ENCODE data around the gene SWT1. TPM values are rescaled to one million over a fixed set of nuclear protein-coding genes. Genes with fewer than 3 reads are reported as not detected.
"Not testable (repeated sequence)": the region's sequence is repeated elsewhere in the genome, so short reads cannot be mapped to it uniquely, and the experiment has no call there.

The SWT1 gene
- total RNA-seq, 2 experiments from 2014 or later, result 3.7 to 3.9 TPM

DNA sequence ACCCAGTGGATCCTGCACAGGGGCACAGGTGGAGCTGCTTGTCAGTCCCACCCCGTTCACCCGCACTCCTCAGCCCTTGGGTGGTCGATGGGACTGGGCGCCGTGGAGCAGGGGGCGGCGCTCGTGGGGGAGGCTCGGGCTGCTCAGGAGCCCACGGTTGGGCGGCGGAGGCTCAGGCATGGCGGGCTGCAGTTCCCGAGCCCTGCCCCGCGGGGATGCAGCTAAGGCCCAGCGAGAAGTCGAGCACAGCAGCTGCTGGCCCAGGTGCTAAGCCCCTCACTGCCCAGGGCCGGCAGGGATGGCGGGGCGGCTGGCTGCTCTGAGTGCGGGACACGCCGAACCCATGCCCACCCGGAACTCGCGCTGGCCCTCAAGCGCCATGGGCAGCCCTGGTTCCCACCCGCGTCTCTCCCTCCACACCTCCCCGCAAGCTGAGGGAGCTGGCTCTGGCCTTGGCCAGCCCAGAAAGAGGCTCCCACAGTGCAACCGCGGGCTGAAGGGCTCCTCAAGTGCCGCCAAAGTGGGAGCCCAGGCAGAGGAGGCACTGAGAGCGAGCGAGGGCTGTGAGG, 164.8 kb downstream of the SWT1 start:
- DNase-seq, H3K27ac Mint-ChIP-seq, CTCF ChIA-PET, H3K27me3 Mint-ChIP-seq, POLR2A ChIA-PET, H3K4me3 Mint-ChIP-seq: not testable (repeated sequence)
- Mint-ChIP-seq H3K4me1 (peaks cover 21% of the 10 kb centered on the region), H3K9me3 (peaks cover 14% of the 10 kb centered on the region), H3K36me3 (ENCODE audit: low read depth) (peaks cover 11% of the 10 kb centered on the region)

DNA sequence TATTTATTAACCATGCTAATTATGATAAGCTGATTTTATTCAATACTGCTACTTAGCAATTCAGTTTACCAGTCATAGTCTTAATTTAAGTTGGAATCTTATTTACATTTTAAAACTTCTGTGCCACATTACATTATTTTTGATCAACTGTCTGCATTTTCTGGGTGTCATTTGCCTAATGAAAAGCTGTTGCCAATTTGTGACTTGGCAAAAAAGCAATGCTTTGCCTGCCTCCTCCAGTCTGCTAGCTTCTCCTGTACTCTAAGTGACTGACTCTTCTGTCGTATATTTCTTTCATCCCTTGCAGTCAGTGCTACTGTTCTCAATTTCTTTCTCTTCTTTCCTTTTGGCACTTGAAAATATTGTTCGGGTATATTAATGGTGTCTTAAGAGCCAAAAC, 165.7 kb downstream of the SWT1 start:
- no peak overlapping the region for H3K27ac Mint-ChIP-seq
- POLR2A ChIA-PET, result no interaction called here
- DNase-seq, result no peak

GRCh38 chr1:185324118-185324517, 167.2 kb downstream of the SWT1 start:
- no peak for DNase-seq
- Mint-ChIP-seq H3K4me3 (no peak overlapping the region), H3K27ac (no peak overlapping the region), H3K4me1 (peaks cover 4% of the 10 kb centered on the region), H3K27me3 (no peaks in the 10 kb centered on the region), H3K36me3 (ENCODE audit: low read depth) (peaks cover 18% of the 10 kb centered on the region), H3K9me3 (peaks cover 22% of the 10 kb centered on the region)
- ChIA-PET POLR2A (interaction anchor here (0.7 kb wide), 1 partner anchor 10 kb away, joined by 5 read pairs; no protein-coding TSS in a partner anchor), CTCF (interaction anchor here (0.6 kb wide), 1 partner anchor 10 kb away, joined by 5 read pairs; no protein-coding TSS in a partner anchor)

More for the DNA sequence above, 165.7 kb downstream of the SWT1 start:
- Mint-ChIP-seq H3K4me1 (peaks cover 19% of the 10 kb centered on the region), H3K9me3 (peaks cover 14% of the 10 kb centered on the region), H3K27me3 (no peaks in the 10 kb centered on the region), H3K4me3 (no peak overlapping the region), H3K36me3 (ENCODE audit: low read depth) (peaks cover 12% of the 10 kb centered on the region)
- CTCF ChIA-PET, result no interaction called here

DNA sequence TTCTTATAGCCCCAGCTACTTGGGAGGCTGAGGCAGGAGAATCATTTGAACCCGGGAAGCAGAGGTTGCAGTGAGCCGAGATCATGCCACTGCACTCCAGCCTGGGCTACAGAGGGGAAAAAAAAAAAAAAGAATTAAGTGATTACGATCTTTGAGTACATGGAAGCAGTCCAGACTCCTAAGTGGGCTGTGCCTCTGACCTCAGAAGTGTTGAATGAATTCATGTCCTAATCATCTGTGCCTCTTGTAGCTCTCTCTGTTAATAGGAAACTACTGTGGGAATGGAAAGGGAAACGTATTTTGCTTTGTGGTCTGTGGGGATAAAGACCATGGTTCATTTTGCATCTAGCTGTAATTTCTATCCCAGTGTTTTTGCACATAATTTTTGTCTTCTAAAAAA, 168.4 kb downstream of the SWT1 start:
- H3K27ac Mint-ChIP-seq, result no peak overlapping the region
- peaks cover 22% of the 10 kb centered on the region for H3K9me3 Mint-ChIP-seq
- ChIA-PET POLR2A (no interaction called here), CTCF (interaction anchor here (0.6 to 1.1 kb wide), 4 partner anchors 11 to 341 kb away, joined by 3 to 6 read pairs (median 5); no protein-coding TSS in a partner anchor)
- no peaks in the 10 kb centered on the region for H3K4me1 Mint-ChIP-seq
- peaks cover 15% of the 10 kb centered on the region for H3K36me3 Mint-ChIP-seq (ENCODE audit: low read depth)
- no peak for DNase-seq
- H3K27me3 Mint-ChIP-seq, result no peaks in the 10 kb centered on the region
- no peak overlapping the region for H3K4me3 Mint-ChIP-seq

- Mint-ChIP-seq H3K27me3 (no peaks in the 10 kb centered on the region), H3K27ac (no peak overlapping the region), H3K4me1 (no peaks in the 10 kb centered on the region), H3K36me3 (ENCODE audit: low read depth) (peaks cover 6% of the 10 kb centered on the region), H3K9me3 (peaks cover 8% of the 10 kb centered on the region), H3K4me3 (no peak overlapping the region)
- no peak for DNase-seq
- POLR2A ChIA-PET, result no interaction called here
- CTCF ChIA-PET, result interaction anchor here (0.6 to 1.0 kb wide), 2 partner anchors 10 to 190 kb away, joined by 3 to 4 read pairs; no protein-coding TSS in a partner anchor
Measured at GRCh38 chr1:185328255-185328654, 171.3 kb downstream of the SWT1 start.

DNA sequence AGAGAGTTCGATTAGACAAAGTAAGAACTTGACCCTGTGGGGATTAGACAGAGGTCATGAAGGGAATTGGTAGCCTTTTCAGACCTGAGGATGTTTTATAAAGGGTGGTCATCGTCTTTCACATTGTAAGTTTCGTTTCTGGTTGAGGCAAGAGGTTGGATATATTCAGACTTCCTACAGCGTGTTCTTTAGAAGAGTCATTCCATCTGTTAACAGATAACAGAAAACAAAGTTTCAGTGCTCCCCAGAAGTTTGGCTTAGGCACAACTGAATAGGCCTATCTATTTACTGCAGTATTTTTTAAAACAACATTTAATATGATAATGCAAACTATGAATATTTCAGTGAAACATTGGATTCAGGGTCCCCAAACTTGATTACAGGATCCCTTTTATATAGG, 177.2 kb downstream of the SWT1 start:
- DNase-seq, result no peak
- Mint-ChIP-seq H3K4me1 (peaks cover 21% of the 10 kb centered on the region), H3K9me3 (peaks cover 11% of the 10 kb centered on the region), H3K27ac (no peak overlapping the region), H3K4me3 (no peak overlapping the region), H3K36me3 (ENCODE audit: low read depth) (peaks cover 5% of the 10 kb centered on the region), H3K27me3 (peaks cover 4% of the 10 kb centered on the region)
- POLR2A ChIA-PET, result no interaction called here
- CTCF ChIA-PET, result no interaction called here

DNA sequence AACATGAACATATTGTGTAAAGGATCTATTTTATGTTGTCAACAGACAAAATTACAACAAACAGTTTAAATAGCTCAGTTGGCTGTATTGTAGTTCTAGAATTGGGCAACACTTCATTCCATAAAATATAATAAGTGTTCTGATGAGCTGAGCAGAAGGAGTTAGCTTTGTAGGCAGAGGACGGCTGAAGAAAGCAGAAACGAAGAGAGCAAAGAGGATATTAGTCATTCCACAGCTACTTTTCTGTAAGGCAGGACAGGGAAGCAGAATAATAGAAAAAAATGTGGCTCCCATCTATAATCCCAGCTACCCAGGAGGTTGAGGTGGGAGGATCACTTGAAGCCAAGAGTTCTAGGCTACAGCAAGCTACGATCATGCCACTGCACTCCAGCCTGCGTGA, 180.3 kb downstream of the SWT1 start:
- H3K36me3 Mint-ChIP-seq (ENCODE audit: low read depth), result peaks cover 12% of the 10 kb centered on the region
- H3K4me1 Mint-ChIP-seq, result peaks cover 36% of the 10 kb centered on the region
- CTCF ChIA-PET, result interaction anchor here (0.9 to 1.9 kb wide), 4 partner anchors 12 to 259 kb away, joined by 3 to 6 read pairs (median 4); no protein-coding TSS in a partner anchor
- no peak overlapping the region for H3K4me3 Mint-ChIP-seq
- POLR2A ChIA-PET, result no interaction called here
- peaks cover 15% of the 10 kb centered on the region for H3K9me3 Mint-ChIP-seq
- no peak overlapping the region for H3K27ac Mint-ChIP-seq
- no peak for DNase-seq
- peaks cover 4% of the 10 kb centered on the region for H3K27me3 Mint-ChIP-seq

DNA sequence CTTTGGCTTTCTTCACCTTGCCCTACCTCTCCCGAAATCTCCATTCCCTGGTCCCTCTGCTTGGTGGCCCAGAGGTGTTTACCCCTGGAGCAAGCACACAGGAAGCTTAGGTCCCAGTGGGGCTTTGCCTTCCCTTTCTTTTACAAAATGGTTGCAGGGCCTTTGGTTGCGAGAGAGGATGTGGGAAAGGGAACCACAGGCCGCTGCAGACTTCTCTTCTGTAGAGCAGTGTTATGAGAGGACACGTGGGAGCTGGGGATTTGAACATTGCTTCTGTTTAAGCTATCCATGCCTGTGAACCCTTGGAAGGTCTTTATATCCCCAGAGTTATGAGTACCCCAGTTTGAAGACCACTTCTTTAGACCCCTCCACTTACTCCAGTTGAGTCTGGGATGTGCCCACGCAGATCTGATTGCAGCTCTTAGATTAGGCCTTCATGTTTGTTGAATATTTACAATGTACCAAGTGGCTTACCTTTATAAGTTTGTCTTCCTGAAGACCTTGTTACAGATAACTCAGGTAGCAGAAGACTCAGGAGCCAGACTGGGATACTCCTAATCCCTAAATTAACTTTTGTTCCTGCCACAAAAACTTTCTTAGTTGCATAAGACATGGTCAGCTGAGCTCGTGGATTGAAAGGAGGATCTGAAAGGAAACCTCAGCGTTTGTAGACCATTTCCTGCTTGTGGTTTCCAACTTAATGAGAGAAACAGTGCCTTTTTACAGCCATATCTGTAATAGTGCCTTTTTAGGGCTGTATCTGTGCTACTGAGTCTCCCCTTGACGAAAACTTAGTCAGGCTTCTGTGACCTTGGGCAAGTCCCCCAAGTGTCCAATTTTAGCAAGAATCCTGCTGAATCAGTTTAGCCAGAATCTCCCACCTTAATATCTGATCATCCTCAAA, 182.0 kb downstream of the SWT1 start:
- DNase-seq, result peak; percentile 77
- Mint-ChIP-seq H3K36me3 (ENCODE audit: low read depth) (peaks cover 17% of the 10 kb centered on the region), H3K27ac (peak overlapping the region; percentile 86), H3K27me3 (peaks cover 4% of the 10 kb centered on the region), H3K9me3 (peaks cover 15% of the 10 kb centered on the region), H3K4me1 (peaks cover 36% of the 10 kb centered on the region), H3K4me3 (peak overlapping the region; percentile 28)
- ChIA-PET POLR2A (no interaction called here), CTCF (interaction anchor here (0.6 to 2.2 kb wide), 4 partner anchors 10 to 299 kb away, joined by 3 to 8 read pairs (median 4); partner anchors contain the start of gene IVNS1ABP)

- Mint-ChIP-seq H3K36me3 (ENCODE audit: low read depth) (peaks cover 15% of the 10 kb centered on the region), H3K4me1 (peaks cover 46% of the 10 kb centered on the region), H3K27ac (no peak overlapping the region), H3K4me3 (no peak overlapping the region), H3K9me3 (peaks cover 9% of the 10 kb centered on the region), H3K27me3 (peaks cover under 1% of the 10 kb centered on the region)
- ChIA-PET POLR2A (interaction anchor here (0.6 kb wide), 1 partner anchor 9 kb away, joined by 4 read pairs; no protein-coding TSS in a partner anchor), CTCF (no interaction called here)
- DNase-seq, result no peak
Measured at GRCh38 chr1:185341196-185341781, 184.3 kb downstream of the SWT1 start.

Other genes with a start within 250 kb of the SWT1 start
- 10 to 100 TPM; 57.6 to 60.9 TPM for gene NIBAN1, start 182.7 kb upstream of the SWT1 start, total RNA-seq
- 10 to 100 TPM; 17.0 to 20.2 TPM for gene RNF2, start 111.6 kb upstream of the SWT1 start, total RNA-seq
- gene TRMT1L, start 214 bp upstream of the SWT1 start, total RNA-seq, result 10 to 100 TPM; 20.3 to 21.1 TPM
- 10 to 100 TPM; 87.9 to 89.9 TPM for gene IVNS1ABP, start 160.1 kb downstream of the SWT1 start, total RNA-seq

Data from activated CD4-positive, alpha-beta T cell treated with anti-CD3 and anti-CD28 coated beads, Interleukin-2, amount 10 ng/mL, durations not matched to agents 7 days and 5 days (primary cell).